ENCODE measurements around the gene SLC6A19.

SLC6A19 gene

DNA sequence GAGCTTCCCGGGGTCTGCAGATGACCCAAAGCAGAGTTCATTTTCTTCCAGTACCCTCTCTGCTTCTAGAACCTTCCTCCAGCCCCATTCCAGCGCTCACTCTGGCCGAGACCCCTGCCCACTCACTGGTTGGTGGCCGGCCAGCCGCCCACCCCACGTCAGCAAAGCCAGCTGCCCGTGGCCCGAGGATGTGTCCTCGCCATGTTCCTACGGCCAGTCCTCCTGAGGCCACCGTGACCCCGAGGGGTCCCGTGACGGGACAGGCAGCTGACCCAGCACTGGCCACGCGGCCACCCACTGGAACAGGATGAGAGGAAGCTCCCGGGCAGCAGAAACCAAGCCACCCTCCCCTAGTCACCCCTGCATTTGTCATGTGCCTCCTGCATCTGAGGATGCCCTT is 39.1 kb upstream of the SLC6A19 start:
- no peak overlapping the region for H3K4me3 ChIP-seq (replicated peaks; ENCODE audit: low read depth, low read length)
- DNase-seq (ENCODE audit: extremely low read depth, low read depth): no peak
- TF ChIP-seq, protein P1, sequence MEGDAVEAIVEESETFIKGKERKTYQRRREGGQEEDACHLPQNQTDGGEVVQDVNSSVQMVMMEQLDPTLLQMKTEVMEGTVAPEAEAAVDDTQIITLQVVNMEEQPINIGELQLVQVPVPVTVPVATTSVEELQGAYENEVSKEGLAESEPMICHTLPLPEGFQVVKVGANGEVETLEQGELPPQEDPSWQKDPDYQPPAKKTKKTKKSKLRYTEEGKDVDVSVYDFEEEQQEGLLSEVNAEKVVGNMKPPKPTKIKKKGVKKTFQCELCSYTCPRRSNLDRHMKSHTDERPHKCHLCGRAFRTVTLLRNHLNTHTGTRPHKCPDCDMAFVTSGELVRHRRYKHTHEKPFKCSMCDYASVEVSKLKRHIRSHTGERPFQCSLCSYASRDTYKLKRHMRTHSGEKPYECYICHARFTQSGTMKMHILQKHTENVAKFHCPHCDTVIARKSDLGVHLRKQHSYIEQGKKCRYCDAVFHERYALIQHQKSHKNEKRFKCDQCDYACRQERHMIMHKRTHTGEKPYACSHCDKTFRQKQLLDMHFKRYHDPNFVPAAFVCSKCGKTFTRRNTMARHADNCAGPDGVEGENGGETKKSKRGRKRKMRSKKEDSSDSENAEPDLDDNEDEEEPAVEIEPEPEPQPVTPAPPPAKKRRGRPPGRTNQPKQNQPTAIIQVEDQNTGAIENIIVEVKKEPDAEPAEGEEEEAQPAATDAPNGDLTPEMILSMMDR (IDR thresholded peaks at IDR 0.05; ENCODE audit: low read depth, low read length, missing control alignments): no peak

DNA sequence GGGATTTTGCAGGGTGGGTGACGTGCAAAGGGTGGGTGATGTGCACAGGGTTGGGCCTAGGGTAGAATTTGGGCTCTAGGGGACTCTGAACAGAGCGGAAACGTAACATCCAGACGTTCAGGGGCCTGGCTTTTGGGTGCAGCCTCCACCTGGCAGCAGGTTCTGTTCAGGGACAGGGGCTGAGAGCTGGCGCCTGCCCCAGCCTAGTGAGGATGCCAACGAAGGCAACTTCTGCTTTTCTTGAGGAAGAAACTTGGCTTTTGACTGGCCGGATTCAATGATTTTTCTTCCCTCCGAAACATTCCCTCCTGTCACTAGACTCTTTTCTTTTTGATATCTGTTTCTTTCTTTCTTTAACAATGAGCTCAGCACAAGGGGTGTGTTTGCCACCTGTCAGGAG is 38.6 kb upstream of the SLC6A19 start:
- DNase-seq (ENCODE audit: extremely low read depth, low read depth): no peak
- TF ChIP-seq, protein P1 (IDR thresholded peaks at IDR 0.05; ENCODE audit: low read depth, low read length, missing control alignments): no peak
- H3K4me3 ChIP-seq (replicated peaks; ENCODE audit: low read depth, low read length): no peak overlapping the region

DNA sequence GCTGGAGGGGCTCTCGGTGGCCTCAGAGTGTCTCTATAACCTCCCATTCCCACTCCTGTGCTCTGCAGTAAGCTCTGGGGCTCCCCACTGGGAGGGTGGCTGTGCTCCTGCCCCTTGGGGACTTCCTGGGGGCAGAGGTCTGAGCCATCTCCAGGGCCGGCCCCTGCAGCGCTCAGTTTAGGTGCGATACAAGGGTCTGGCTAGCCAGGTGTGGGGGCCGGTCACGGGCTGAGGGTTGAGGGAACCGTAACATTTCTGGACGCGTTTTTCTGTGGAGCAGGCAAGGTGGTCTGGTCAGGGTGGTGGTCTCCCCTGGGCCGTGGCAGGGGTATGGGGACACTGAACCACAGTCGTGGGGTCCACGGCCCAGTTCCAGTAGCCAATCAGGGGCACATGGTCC is 38.0 kb upstream of the SLC6A19 start:
- DNase-seq (ENCODE audit: extremely low read depth, low read depth): no peak
- no peak overlapping the region for H3K4me3 ChIP-seq (replicated peaks; ENCODE audit: low read depth, low read length)
- TF ChIP-seq, protein P1 (IDR thresholded peaks at IDR 0.05; ENCODE audit: low read depth, low read length, missing control alignments): no peak

DNA sequence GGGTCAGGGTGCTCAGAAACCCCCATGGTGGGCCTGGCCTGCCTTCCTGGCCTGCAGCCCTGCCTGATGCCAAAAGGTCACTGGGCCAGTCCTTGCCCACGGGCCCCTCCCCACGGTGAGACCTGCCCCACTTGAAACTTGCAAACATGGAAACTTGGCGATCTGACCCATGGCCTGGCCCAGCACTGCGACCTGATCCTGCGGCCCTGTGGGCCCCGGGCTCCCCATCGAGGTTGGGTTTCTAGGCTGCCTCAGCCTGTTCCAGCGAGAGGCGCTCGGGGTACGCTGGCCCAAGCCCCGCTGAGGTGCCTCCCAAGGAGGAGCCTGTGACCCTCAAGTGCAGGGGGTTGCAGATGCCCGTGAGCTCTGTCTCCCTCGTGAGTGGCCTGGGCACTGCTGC is 37.5 kb upstream of the SLC6A19 start:
- no peak for DNase-seq (ENCODE audit: extremely low read depth, low read depth)
- no peak overlapping the region for H3K4me3 ChIP-seq (replicated peaks; ENCODE audit: low read depth, low read length)
- TF ChIP-seq, protein P1 (IDR thresholded peaks at IDR 0.05; ENCODE audit: low read depth, low read length, missing control alignments): no peak

DNA sequence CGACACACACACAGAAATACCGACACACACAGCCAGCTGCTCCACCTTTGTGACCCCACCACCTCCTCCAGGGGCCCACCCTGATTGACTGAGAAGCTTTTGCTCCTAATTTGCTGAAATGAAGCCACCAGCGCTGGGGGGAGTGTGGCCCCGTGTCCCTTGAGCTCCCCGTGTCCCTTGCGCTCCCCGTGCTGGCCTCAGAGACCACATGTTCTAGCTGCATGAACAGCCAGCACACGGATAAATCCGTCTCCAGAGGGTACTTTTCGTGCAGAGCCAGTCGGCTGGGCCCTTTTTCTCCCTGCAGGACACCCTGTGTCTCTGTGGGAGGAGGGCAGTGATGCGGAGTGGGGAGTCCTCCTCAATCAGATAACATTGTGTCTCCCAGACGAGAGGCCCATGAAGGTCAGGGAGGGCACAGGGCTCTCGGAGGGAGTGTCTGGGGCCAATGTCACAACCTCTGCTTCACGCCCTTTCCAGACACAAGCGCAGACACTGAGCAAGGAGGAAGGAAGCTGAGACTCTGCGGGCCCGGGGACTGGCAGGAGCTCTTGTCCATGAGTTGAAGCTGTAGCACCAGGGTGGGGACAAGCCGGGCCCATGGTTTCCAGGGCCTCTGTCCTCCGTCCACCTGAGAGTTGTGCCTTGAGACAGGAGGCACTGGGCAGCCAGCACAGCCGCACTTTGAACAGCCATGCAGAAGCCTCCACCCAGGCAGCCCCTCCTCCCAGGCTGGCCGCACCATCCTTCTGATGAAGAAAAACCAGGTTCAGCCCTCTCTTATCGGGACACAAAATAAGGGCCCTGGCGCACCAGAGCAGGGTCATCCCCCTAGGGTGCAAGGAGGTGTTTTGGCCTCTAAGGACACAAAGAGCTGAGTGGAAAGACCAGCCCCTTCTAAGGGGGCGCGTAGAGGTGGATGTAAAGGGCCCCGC is 36.4 kb upstream of the SLC6A19 start:
- DNase-seq (ENCODE audit: extremely low read depth, low read depth): no peak
- TF ChIP-seq, protein P1 (IDR thresholded peaks at IDR 0.05; ENCODE audit: low read depth, low read length, missing control alignments): no peak
- no peak overlapping the region for H3K4me3 ChIP-seq (replicated peaks; ENCODE audit: low read depth, low read length)

DNA sequence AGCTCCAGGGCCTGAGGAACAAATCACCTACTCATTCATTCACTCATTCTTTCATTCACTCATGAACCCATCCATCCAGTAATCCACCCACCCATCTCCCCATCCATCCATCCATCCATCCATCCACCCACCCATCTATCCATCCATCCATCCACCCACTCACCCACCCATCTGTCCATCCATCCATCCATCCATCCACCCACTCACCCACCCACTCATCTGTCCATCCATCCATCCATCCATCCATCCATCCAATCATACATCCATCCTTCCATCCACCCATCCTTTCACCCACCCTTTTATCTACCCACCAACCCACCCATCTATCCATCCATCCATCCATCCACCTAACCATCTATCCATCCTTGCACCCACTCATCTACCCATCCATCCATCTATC is 35.5 kb upstream of the SLC6A19 start:
- DNase-seq (ENCODE audit: extremely low read depth, low read depth): no peak
- TF ChIP-seq, protein P1 (IDR thresholded peaks at IDR 0.05; ENCODE audit: low read depth, low read length, missing control alignments): no peak

More for the DNA sequence above, 35.5 kb upstream of the SLC6A19 start:
- no peak overlapping the region for H3K4me3 ChIP-seq (replicated peaks; ENCODE audit: low read depth, low read length)

All from HFF-Myc (cell line).